ENCODE results near the gene GPR183.

DNA sequence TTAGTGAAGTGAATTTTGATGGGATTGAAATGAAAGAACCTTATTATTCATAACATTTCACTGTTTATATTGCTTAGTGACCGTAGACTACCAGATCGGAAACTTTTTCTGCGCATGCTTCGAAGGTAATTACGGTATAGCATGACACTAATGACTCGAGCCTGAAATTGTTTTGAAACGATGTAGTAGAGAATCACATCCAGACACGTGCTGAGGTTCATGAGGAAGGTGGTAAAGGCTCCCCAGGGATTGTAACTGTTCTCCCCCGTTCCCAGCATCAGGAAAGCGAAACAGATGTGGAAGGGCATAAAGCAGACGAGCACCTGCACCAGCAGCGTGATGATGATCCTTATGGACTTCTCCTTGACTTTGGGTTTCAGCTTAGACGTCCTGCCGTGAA lies 52.4 kb downstream of the GPR183 start:
- TF ChIP-seq EP300 (IDR thresholded peaks at IDR 0.05), result no peak
- TF ChIP-seq, protein P1, sequence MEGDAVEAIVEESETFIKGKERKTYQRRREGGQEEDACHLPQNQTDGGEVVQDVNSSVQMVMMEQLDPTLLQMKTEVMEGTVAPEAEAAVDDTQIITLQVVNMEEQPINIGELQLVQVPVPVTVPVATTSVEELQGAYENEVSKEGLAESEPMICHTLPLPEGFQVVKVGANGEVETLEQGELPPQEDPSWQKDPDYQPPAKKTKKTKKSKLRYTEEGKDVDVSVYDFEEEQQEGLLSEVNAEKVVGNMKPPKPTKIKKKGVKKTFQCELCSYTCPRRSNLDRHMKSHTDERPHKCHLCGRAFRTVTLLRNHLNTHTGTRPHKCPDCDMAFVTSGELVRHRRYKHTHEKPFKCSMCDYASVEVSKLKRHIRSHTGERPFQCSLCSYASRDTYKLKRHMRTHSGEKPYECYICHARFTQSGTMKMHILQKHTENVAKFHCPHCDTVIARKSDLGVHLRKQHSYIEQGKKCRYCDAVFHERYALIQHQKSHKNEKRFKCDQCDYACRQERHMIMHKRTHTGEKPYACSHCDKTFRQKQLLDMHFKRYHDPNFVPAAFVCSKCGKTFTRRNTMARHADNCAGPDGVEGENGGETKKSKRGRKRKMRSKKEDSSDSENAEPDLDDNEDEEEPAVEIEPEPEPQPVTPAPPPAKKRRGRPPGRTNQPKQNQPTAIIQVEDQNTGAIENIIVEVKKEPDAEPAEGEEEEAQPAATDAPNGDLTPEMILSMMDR (IDR thresholded peaks at IDR 0.05), result no peak
